GM10266 (cell line): Measurements from ENCODE around the gene SLK.

Experiments used
- DNase-seq: peaks from one replicate; pipeline ENCODE4 v3.0.0; 2012; ENCODE audit errors: extremely low spot score
- CTCF ChIP-seq: IDR thresholded peaks from 2 replicates; pipeline ENCODE4 v1.5.1; 2012; ENCODE audit warnings: mild to moderate bottlenecking, low read depth; ENCODE audit not compliant: control insufficient read depth, insufficient read depth; ENCODE audit errors: missing control alignments

The SLK gene

GRCh38 chr10:103923502-103923901 lies 43.4 kb upstream of the SLK start:
- no peak for TF ChIP-seq CTCF
- DNase-seq, result no peak

- no peak for TF ChIP-seq CTCF
- DNase-seq, result no peak
These were observed 41.3 kb upstream of the SLK start for GRCh38 chr10:103925591-103925990.

GRCh38 chr10:103926722-103927319 lies 40.1 kb upstream of the SLK start:
- TF ChIP-seq CTCF, result no peak
- DNase-seq, result no peak

- TF ChIP-seq CTCF, result no peak
- DNase-seq, result no peak
These were observed 38.2 kb upstream of the SLK start for GRCh38 chr10:103928784-103929183.

- no peak for DNase-seq
These were observed 37.5 kb upstream of the SLK start for GRCh38 chr10:103929381-103929921.

GRCh38 chr10:103930449-103930848 lies 36.5 kb upstream of the SLK start:
- TF ChIP-seq CTCF, result no peak

More at GRCh38 chr10:103929381-103929921, 37.5 kb upstream of the SLK start:
- no peak for TF ChIP-seq CTCF

GRCh38 chr10:103930881-103931280 lies 36.1 kb upstream of the SLK start:
- TF ChIP-seq CTCF, result no peak
- no peak for DNase-seq

More at GRCh38 chr10:103930449-103930848, 36.5 kb upstream of the SLK start:
- DNase-seq, result no peak
